ENCODE measurements around the gene GAA. TPM values are rescaled to one million over a fixed set of nuclear protein-coding genes. Genes with fewer than 3 reads are reported as not detected.

The GAA gene
- total RNA-seq, 1 donor = 76.7 TPM

GRCh38 chr17:80097127-80097621 is 4.2 kb upstream of the GAA start:
- Histone ChIP-seq H3K79me2 (ENCODE audit: insufficient read depth, low read length) (peaks cover 5% of the 10 kb centered on the region), H3K36me3 (ENCODE audit: insufficient read depth, low read length) (no peaks in the 10 kb centered on the region), H3K9me3 (ENCODE audit: low read depth, low read length) (no peaks in the 10 kb centered on the region), H4K20me1 (ENCODE audit: insufficient read depth, low read length) (no peaks in the 10 kb centered on the region), H2AFZ (ENCODE audit: low read length) (no peak overlapping the region), H3K4me2 (ENCODE audit: insufficient read depth, low read length) (no peak overlapping the region), H3K4me1 (ENCODE audit: insufficient read depth, low read length) (peaks cover 9% of the 10 kb centered on the region), H3K27me3 (ENCODE audit: insufficient read depth, low read length) (peaks cover 2% of the 10 kb centered on the region), H3K4me3 (ENCODE audit: insufficient read depth, low read length) (no peak overlapping the region), H3K27ac (ENCODE audit: low read depth, low read length) (no peak overlapping the region)
- peak; percentile 43 for DNase-seq (ENCODE audit: insufficient read length, low spot score, missing footprints)
- TF ChIP-seq, protein P1, sequence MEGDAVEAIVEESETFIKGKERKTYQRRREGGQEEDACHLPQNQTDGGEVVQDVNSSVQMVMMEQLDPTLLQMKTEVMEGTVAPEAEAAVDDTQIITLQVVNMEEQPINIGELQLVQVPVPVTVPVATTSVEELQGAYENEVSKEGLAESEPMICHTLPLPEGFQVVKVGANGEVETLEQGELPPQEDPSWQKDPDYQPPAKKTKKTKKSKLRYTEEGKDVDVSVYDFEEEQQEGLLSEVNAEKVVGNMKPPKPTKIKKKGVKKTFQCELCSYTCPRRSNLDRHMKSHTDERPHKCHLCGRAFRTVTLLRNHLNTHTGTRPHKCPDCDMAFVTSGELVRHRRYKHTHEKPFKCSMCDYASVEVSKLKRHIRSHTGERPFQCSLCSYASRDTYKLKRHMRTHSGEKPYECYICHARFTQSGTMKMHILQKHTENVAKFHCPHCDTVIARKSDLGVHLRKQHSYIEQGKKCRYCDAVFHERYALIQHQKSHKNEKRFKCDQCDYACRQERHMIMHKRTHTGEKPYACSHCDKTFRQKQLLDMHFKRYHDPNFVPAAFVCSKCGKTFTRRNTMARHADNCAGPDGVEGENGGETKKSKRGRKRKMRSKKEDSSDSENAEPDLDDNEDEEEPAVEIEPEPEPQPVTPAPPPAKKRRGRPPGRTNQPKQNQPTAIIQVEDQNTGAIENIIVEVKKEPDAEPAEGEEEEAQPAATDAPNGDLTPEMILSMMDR (IDR thresholded peaks at IDR 0.05; ENCODE audit: extremely low read depth, low read depth, low read length) = no peak

GRCh38 chr17:80097844-80098691 is 3.3 kb upstream of the GAA start:
- no peak overlapping the region for H2AFZ ChIP-seq (ENCODE audit: low read length)
- no peaks in the 10 kb centered on the region for H3K36me3 ChIP-seq (ENCODE audit: insufficient read depth, low read length)
- TF ChIP-seq, protein P1 (IDR thresholded peaks at IDR 0.05; ENCODE audit: extremely low read depth, low read depth, low read length) = no peak
- H3K27ac ChIP-seq (ENCODE audit: low read depth, low read length) = no peak overlapping the region
- no peaks in the 10 kb centered on the region for H3K27me3 ChIP-seq (ENCODE audit: insufficient read depth, low read length)
- H4K20me1 ChIP-seq (ENCODE audit: insufficient read depth, low read length) = no peaks in the 10 kb centered on the region
- H3K4me2 ChIP-seq (ENCODE audit: insufficient read depth, low read length) = no peak overlapping the region
- H3K79me2 ChIP-seq (ENCODE audit: insufficient read depth, low read length) = peaks cover 6% of the 10 kb centered on the region
- no peaks in the 10 kb centered on the region for H3K9me3 ChIP-seq (ENCODE audit: low read depth, low read length)
- no peak overlapping the region for H3K4me3 ChIP-seq (ENCODE audit: insufficient read depth, low read length)
- H3K4me1 ChIP-seq (ENCODE audit: insufficient read depth, low read length) = peaks cover 13% of the 10 kb centered on the region
- peak; percentile 56 for DNase-seq (ENCODE audit: insufficient read length, low spot score, missing footprints)

DNA sequence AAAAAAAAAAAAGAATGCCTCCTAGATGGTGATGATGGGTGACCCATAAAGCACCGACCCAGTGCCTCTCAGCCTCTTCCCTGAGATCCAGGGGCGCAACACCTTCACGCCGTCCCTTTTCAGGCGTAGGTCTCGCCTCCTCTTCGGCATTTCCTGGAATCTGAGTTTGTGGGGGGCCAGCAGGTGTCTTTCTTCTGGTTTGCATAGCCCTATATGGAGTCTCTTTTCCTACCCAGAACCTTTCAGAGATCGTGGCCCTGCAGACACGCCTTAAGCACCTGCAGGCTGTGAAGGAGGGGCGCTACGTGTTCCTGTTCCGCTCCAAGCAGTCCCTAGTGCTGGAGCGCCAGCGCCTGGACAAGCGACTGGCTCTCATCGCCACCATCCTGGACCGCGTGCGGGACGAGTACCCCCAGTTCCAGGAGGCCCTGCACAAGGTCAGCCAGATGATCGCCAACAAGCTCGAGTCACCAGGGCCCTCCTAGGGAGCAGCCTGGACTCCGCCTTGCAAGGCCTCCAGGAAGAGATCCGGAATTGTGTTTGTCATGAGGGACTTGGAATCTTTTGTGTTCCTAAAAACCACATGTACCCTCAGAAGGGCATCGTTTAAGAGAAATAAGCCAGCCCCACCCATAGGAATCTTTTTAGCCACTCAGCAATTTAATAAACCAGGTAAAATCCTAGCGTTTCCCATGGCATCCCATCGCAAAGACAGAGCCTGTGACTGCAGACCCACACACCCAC is 1.9 kb upstream of the GAA start:
- TF ChIP-seq, protein P1 (IDR thresholded peaks at IDR 0.05; ENCODE audit: extremely low read depth, low read depth, low read length) = no peak

GRCh38 chr17:80100035-80100323 is 1.4 kb upstream of the GAA start:
- peaks cover 6% of the 10 kb centered on the region for H3K79me2 ChIP-seq (ENCODE audit: insufficient read depth, low read length)
- TF ChIP-seq, protein P1 (IDR thresholded peaks at IDR 0.05; ENCODE audit: extremely low read depth, low read depth, low read length) = no peak
- H3K27me3 ChIP-seq (ENCODE audit: insufficient read depth, low read length) = no peaks in the 10 kb centered on the region
- no peaks in the 10 kb centered on the region for H3K36me3 ChIP-seq (ENCODE audit: insufficient read depth, low read length)
- peaks cover 13% of the 10 kb centered on the region for H3K4me1 ChIP-seq (ENCODE audit: insufficient read depth, low read length)
- no peak overlapping the region for H3K27ac ChIP-seq (ENCODE audit: low read depth, low read length)
- H4K20me1 ChIP-seq (ENCODE audit: insufficient read depth, low read length) = no peaks in the 10 kb centered on the region
- peak; percentile 59 for DNase-seq (ENCODE audit: insufficient read length, low spot score, missing footprints)
- no peaks in the 10 kb centered on the region for H3K9me3 ChIP-seq (ENCODE audit: low read depth, low read length)
- H3K4me3 ChIP-seq (ENCODE audit: insufficient read depth, low read length) = no peak overlapping the region
- no peak overlapping the region for H2AFZ ChIP-seq (ENCODE audit: low read length)
- H3K4me2 ChIP-seq (ENCODE audit: insufficient read depth, low read length) = no peak overlapping the region

More for the DNA sequence above, 1.9 kb upstream of the GAA start:
- Histone ChIP-seq H3K79me2 (ENCODE audit: insufficient read depth, low read length) (peaks cover 6% of the 10 kb centered on the region), H3K4me2 (ENCODE audit: insufficient read depth, low read length) (no peak overlapping the region), H3K4me3 (ENCODE audit: insufficient read depth, low read length) (no peak overlapping the region), H3K27me3 (ENCODE audit: insufficient read depth, low read length) (no peaks in the 10 kb centered on the region), H4K20me1 (ENCODE audit: insufficient read depth, low read length) (no peaks in the 10 kb centered on the region), H3K9me3 (ENCODE audit: low read depth, low read length) (no peaks in the 10 kb centered on the region), H2AFZ (ENCODE audit: low read length) (no peak overlapping the region), H3K36me3 (ENCODE audit: insufficient read depth, low read length) (no peaks in the 10 kb centered on the region), H3K27ac (ENCODE audit: low read depth, low read length) (no peak overlapping the region), H3K4me1 (ENCODE audit: insufficient read depth, low read length) (peaks cover 13% of the 10 kb centered on the region)
- DNase-seq (ENCODE audit: insufficient read length, low spot score, missing footprints) = peak; percentile 36
